DMS114 treated with DMSO at 0.1 percent for 48 hours (cell line): ENCODE data around the gene SNX25.
"Not testable (repeated sequence)": the region's sequence is repeated elsewhere in the genome, so short reads cannot be mapped to it uniquely, and the experiment has no call there.

Experiments
- DNase-seq: peaks from one replicate; lab custom pipeline; 2025; ENCODE audit not compliant: unreplicated experiment; lab: John Stamatoyannopoulos, UW

SNX25 gene

GRCh38 chr4:185204238-185204910, 5.0 kb upstream of the SNX25 start:
- no peak for DNase-seq

- DNase-seq = not testable (repeated sequence)
These were observed 4.3 kb upstream of the SNX25 start for GRCh38 chr4:185205073-185205472.

- DNase-seq = no peak
These were observed 3.6 kb upstream of the SNX25 start for GRCh38 chr4:185205697-185206342.

- DNase-seq = no peak
These were observed 1.9 kb upstream of the SNX25 start for GRCh38 chr4:185207466-185207865.

GRCh38 chr4:185209852-185210101, 379 bp downstream of the SNX25 start:
- not testable (repeated sequence) for DNase-seq

- DNase-seq = peak; percentile 30
These were observed 944 bp downstream of the SNX25 start for GRCh38 chr4:185210102-185210981.

- no peak for DNase-seq
These were observed 1.6 kb downstream of the SNX25 start for GRCh38 chr4:185211035-185211434.

- no peak for DNase-seq
These were observed 2.2 kb downstream of the SNX25 start for GRCh38 chr4:185211641-185212040.

- no peak for DNase-seq
These were observed 3.2 kb downstream of the SNX25 start for GRCh38 chr4:185212581-185212980.

- DNase-seq = no peak
These were observed 4.5 kb downstream of the SNX25 start for GRCh38 chr4:185213877-185214276.

GRCh38 chr4:185215261-185215660, 5.9 kb downstream of the SNX25 start:
- DNase-seq = no peak

GRCh38 chr4:185217408-185217975, 8.1 kb downstream of the SNX25 start:
- DNase-seq = no peak

- no peak for DNase-seq
These were observed 8.9 kb downstream of the SNX25 start for GRCh38 chr4:185218312-185218711.

- no peak for DNase-seq
These were observed 10.3 kb downstream of the SNX25 start for GRCh38 chr4:185219551-185220344.

- no peak for DNase-seq
These were observed 12.1 kb downstream of the SNX25 start for GRCh38 chr4:185221491-185221890.

GRCh38 chr4:185221912-185222311, 12.5 kb downstream of the SNX25 start:
- no peak for DNase-seq

GRCh38 chr4:185222598-185222997, 13.2 kb downstream of the SNX25 start:
- DNase-seq = no peak

GRCh38 chr4:185224597-185224996, 15.2 kb downstream of the SNX25 start:
- DNase-seq = no peak

- no peak for DNase-seq
These were observed 16.5 kb downstream of the SNX25 start for GRCh38 chr4:185225940-185226339.

GRCh38 chr4:185227131-185227551, 17.7 kb downstream of the SNX25 start:
- no peak for DNase-seq

GRCh38 chr4:185227713-185228278, 18.4 kb downstream of the SNX25 start:
- DNase-seq = no peak
